PFSK-1 (cell line): ENCODE measurements around the gene STXBP1.

ENCODE experiments used
- FOXP2 ChIP-seq: optimal IDR thresholded peaks from 2 replicates; pipeline ENCODE3; 2011; ENCODE audit warnings: borderline replicate concordance, control low read depth, inconsistent platforms; ENCODE audit not compliant: insufficient read depth; ENCODE audit errors: extremely low read length, extremely low read depth
- POLR2AphosphoS5 ChIP-seq: IDR thresholded peaks from 2 replicates; pipeline ENCODE4 v1.6.1; 2012; ENCODE audit warnings: low read depth, mild to moderate bottlenecking, control low read depth, low read length, moderate library complexity
- SIN3A ChIP-seq: IDR thresholded peaks from 2 replicates; pipeline ENCODE4 v1.6.1; 2012; ENCODE audit warnings: mild to moderate bottlenecking, low read length, moderate library complexity, borderline replicate concordance; ENCODE audit not compliant: insufficient read depth
- TAF1 ChIP-seq: IDR thresholded peaks from 2 replicates; pipeline ENCODE4 v1.6.1; 2012; ENCODE audit warnings: low read length, control low read depth, borderline replicate concordance; ENCODE audit not compliant: insufficient read depth
- TF ChIP-seq, protein P1 (sequence below), 2 experiments: IDR thresholded peaks; 2 replicates each; pipeline versions ENCODE4 v1.6.1 to v1.8.0; 2011 to 2012; ENCODE audit warnings: low read depth in 2 of 2, low read length in 2 of 2, control low read depth in 1 of 2, inconsistent platforms in 1 of 2, mild to moderate bottlenecking in 1 of 2, moderate library complexity in 1 of 2; ENCODE audit not compliant: insufficient read depth in 1 of 2

GRCh38 chr9:127673234-127673633 lies 61.2 kb downstream of the STXBP1 start:
- TF ChIP-seq TAF1, result no peak
- TF ChIP-seq, protein P1, sequence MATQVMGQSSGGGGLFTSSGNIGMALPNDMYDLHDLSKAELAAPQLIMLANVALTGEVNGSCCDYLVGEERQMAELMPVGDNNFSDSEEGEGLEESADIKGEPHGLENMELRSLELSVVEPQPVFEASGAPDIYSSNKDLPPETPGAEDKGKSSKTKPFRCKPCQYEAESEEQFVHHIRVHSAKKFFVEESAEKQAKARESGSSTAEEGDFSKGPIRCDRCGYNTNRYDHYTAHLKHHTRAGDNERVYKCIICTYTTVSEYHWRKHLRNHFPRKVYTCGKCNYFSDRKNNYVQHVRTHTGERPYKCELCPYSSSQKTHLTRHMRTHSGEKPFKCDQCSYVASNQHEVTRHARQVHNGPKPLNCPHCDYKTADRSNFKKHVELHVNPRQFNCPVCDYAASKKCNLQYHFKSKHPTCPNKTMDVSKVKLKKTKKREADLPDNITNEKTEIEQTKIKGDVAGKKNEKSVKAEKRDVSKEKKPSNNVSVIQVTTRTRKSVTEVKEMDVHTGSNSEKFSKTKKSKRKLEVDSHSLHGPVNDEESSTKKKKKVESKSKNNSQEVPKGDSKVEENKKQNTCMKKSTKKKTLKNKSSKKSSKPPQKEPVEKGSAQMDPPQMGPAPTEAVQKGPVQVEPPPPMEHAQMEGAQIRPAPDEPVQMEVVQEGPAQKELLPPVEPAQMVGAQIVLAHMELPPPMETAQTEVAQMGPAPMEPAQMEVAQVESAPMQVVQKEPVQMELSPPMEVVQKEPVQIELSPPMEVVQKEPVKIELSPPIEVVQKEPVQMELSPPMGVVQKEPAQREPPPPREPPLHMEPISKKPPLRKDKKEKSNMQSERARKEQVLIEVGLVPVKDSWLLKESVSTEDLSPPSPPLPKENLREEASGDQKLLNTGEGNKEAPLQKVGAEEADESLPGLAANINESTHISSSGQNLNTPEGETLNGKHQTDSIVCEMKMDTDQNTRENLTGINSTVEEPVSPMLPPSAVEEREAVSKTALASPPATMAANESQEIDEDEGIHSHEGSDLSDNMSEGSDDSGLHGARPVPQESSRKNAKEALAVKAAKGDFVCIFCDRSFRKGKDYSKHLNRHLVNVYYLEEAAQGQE (IDR thresholded peaks at IDR 0.05; ENCODE audit: insufficient read depth in 1 of 2, low read depth in 2 of 2, low read length in 2 of 2), result peak in 1 of 2 experiments; percentile 47; a peak in 1 of 4 replicates
- TF ChIP-seq SIN3A, result no peak
- TF ChIP-seq POLR2AphosphoS5, result no peak
- TF ChIP-seq FOXP2, result no peak
